LNCAP (cell line): ENCODE results near the gene GOT1.

Experiments used
- TF ChIP-seq, protein P1 (sequence below): fragments of 450-650 bp; IDR thresholded peaks from 2 replicates; pipeline ENCODE4 v1.5.1; 2017; ENCODE audit warnings: mild to moderate bottlenecking

GOT1 gene

DNA sequence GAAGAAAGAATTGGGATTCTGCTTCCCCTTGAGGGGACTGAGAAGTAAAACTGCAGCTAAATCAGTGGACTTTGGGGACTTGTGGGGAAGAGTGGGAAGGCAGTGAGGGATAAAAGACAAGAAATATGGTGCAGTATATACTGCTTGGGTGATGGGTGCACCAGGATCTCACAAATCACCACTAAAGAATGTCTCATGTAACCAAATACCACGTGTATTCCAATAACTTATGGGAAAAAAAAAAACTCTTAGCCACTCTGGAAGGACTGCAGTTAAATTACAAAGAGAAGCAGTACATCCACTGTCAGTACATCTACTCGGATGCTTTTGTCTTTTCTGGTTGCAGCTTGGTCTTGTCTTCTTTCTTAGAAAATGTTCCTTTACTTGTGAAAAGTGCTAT, 27.4 kb upstream of the GOT1 start:
- TF ChIP-seq, protein P1, sequence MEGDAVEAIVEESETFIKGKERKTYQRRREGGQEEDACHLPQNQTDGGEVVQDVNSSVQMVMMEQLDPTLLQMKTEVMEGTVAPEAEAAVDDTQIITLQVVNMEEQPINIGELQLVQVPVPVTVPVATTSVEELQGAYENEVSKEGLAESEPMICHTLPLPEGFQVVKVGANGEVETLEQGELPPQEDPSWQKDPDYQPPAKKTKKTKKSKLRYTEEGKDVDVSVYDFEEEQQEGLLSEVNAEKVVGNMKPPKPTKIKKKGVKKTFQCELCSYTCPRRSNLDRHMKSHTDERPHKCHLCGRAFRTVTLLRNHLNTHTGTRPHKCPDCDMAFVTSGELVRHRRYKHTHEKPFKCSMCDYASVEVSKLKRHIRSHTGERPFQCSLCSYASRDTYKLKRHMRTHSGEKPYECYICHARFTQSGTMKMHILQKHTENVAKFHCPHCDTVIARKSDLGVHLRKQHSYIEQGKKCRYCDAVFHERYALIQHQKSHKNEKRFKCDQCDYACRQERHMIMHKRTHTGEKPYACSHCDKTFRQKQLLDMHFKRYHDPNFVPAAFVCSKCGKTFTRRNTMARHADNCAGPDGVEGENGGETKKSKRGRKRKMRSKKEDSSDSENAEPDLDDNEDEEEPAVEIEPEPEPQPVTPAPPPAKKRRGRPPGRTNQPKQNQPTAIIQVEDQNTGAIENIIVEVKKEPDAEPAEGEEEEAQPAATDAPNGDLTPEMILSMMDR = no peak

DNA sequence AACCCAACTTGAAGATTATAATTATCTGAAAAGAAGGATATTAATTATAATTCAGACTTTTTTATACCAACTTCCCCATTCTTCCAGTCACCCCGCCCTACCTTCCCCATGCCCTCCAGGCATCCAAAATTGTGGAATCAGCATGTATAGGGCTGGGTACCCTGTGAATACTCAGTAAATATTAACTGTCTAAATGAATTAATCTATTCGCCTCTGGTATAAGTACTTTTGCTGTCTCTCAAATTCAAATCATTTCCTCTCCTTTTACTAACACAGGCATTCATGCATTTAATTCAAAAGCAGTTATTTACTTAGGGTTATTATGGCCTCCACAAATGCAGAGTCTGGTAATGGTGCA, 26.5 kb upstream of the GOT1 start:
- TF ChIP-seq, protein P1 = no peak

DNA sequence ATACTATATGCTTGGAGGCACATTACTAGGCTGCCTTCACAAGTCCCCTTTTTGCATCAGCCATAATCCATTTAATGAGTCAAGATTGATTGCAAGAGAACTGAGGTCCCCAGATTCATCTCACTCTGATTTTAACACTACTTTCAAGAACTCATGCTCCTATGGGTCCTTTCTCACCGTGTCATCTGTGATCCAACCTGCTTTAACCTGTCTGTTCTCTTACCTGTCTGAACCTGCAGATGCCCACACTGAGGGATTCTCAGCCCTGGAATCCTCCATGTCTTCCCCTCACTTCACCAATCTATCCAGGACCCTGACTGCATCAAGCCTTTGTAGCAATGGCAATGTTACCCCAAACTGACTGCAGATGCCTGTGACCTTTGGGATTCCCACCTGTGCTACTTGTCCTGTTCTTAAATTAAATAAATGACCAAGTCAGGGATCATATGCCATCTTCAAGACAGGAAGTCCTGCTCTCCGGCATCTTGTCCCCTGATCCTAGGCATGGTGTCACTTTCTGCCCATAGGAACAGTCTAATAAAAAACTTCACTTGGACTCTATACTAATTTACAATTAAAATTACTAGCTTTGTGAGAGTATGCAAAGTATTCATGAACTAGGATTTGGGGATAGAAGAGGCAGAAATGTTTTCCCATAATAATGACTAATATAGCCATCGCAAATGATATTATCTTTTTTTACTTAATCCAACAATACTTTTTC, 25.9 kb upstream of the GOT1 start:
- TF ChIP-seq, protein P1 = no peak

DNA sequence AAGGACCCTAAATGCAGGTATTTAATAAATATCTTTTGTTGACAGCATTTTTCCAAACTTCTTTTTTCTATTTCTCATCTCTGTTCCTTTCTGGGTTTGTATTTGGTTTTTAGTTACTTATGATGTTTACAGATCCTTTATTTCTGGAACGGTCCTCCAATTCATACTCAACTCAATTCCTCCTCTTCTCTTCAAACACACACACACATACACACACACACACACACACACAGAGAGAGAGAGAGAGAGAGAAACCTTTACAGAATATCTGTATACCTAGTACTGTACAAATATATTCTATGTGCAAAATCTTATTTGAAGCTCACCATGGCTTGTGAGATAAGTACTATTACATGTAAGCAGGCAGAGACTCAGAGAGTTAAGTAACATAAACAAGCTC, 21.6 kb upstream of the GOT1 start:
- TF ChIP-seq, protein P1 = no peak

DNA sequence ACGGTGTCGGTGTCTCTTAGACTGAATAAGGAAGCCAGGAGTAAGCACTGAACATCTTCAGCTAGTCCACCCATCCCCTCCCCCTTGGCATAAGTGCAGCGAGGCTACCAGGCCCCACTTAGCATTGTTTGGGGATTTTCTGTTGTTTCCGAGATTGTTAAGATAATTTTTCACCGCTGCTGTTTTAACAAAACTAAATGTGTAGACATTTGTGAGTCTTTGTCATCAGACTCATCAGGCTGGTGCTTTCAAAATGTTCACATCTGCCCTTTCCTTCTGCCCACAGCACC, 21.0 kb upstream of the GOT1 start:
- TF ChIP-seq, protein P1 = no peak

DNA sequence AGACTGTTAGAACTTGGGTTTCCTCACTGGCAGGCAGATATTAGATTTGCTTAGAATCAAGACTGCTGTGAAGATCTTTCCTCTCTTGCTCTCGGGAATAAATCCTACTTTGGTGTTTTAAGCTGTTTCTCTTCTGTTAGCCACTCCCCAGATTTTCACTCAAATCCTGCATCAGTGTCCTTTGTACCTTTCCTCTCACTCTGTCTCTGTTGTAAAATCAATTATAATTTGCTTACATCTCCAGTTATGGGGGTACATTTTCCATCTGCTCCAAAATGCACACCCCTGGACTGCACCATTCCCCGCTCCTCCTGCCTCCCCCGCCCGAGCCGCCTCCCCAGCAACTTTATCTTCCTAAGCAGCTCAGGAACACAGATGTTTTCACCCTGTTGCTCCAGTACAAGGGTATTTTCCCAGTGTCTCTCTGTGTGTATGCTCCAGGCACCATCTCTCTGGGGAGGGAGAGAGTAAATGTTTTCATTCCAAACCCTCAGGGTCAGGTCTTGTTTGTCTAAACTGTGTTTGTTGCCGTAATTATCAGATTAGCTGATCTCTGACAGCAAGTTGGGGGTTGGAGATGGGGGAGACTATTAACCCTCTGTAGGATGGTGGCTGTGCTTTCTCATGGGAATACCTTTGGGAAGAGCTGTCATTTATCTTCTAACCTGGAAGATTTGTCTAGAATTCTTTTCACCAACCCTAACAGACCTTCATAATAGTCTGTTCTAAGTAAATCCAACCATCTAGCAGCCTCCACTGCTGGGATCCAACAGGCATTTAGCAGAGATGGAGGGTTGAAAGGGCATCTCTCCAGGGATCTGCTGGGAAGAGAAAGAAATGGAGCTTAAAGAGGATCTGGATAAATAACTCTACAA, 20.4 kb upstream of the GOT1 start:
- TF ChIP-seq, protein P1 = no peak

DNA sequence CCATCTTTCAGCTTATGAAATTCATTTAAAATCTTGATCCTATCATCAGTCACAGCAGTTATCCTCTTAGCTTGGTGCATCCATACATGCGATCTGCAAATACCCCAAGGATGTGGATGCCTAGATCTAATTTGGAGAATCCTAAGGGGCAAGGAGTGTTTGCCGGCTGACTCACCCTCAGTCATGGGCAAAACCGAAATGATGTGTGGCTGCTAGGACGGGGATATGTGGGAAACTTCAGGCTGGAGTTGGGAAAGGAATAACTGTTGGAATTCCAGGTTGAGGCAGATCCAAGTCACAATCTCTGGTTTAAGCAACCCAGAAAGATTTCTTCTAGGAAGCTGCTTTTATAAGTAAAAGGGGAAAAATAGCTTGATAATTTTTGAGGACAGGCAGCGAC, 19.7 kb upstream of the GOT1 start:
- TF ChIP-seq, protein P1 = no peak
